ENCODE data around the gene TMEM101.

DNA sequence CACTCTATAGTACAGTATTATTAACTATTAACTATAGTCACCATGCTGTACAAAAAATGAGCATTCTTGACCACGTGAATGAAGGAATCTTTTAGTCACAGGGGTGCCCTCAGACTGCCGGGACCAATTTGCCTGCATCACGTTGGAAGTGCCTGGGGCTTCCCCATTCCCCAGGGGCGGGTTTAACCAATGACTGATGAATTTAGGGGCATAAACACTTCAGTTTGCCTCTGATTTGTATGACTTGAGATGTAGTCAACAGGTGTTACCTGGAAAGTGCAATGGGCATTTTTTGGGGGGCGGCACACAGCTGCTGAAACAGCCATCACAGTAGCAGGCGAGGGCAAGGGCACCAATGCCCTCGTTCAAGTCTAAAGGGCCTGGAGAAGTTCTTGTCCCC is 52.3 kb downstream of the TMEM101 start:
- TF ChIP-seq POLR2A (IDR thresholded peaks at IDR 0.05) = no peak
- TF ChIP-seq, protein P1, sequence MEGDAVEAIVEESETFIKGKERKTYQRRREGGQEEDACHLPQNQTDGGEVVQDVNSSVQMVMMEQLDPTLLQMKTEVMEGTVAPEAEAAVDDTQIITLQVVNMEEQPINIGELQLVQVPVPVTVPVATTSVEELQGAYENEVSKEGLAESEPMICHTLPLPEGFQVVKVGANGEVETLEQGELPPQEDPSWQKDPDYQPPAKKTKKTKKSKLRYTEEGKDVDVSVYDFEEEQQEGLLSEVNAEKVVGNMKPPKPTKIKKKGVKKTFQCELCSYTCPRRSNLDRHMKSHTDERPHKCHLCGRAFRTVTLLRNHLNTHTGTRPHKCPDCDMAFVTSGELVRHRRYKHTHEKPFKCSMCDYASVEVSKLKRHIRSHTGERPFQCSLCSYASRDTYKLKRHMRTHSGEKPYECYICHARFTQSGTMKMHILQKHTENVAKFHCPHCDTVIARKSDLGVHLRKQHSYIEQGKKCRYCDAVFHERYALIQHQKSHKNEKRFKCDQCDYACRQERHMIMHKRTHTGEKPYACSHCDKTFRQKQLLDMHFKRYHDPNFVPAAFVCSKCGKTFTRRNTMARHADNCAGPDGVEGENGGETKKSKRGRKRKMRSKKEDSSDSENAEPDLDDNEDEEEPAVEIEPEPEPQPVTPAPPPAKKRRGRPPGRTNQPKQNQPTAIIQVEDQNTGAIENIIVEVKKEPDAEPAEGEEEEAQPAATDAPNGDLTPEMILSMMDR (IDR thresholded peaks at IDR 0.05) = no peak
